Measurements from ENCODE around the gene COL4A1. TPM values are rescaled to one million over a fixed set of nuclear protein-coding genes. Genes with fewer than 3 reads are reported as not detected.
"Not testable (repeated sequence)": the region's sequence is repeated elsewhere in the genome, so short reads cannot be mapped to it uniquely, and the experiment has no call there.

Gene COL4A1
- total RNA-seq, 1 donor from 2014 or later = 105 TPM

- H4K20me1 ChIP-seq (ENCODE audit: low read depth); H3K79me2 ChIP-seq (ENCODE audit: low read depth); H3K9me3 ChIP-seq (ENCODE audit: low read depth); H3K4me2 ChIP-seq; H2AFZ ChIP-seq (replicated peaks); H3K36me3 Mint-ChIP-seq; H3K4me1 ChIP-seq; H3K27ac ChIP-seq; DNase-seq (ENCODE audit: low spot score); H3K27me3 Mint-ChIP-seq (ENCODE audit: insufficient read depth, low read depth); H3K27ac Mint-ChIP-seq; H3K36me3 ChIP-seq; H3K9ac ChIP-seq; H3K4me3 Mint-ChIP-seq; H3K9me3 Mint-ChIP-seq; H3K4me3 ChIP-seq: not testable (repeated sequence)
- H3K4me1 Mint-ChIP-seq = peaks cover 25% of the 10 kb centered on the region
- Histone ChIP-seq H3K27me3 (peaks cover 14% of the 10 kb centered on the region), H3F3A (ENCODE audit: low read depth) (peaks cover 16% of the 10 kb centered on the region)
- TF ChIP-seq CTCF (IDR thresholded peaks at IDR 0.05) = peak; percentile 61
Observed at GRCh38 chr13:110112379-110112778, 194.6 kb downstream of the COL4A1 start.

GRCh38 chr13:110110783-110111182 lies 196.2 kb downstream of the COL4A1 start:
- H3K9me3 Mint-ChIP-seq = no peaks in the 10 kb centered on the region
- no peaks in the 10 kb centered on the region for H3K36me3 ChIP-seq
- H3K27me3 ChIP-seq = peaks cover 11% of the 10 kb centered on the region
- H3K27ac ChIP-seq = no peak overlapping the region
- H3K9me3 ChIP-seq (ENCODE audit: low read depth) = no peaks in the 10 kb centered on the region
- no peak overlapping the region for H2AFZ ChIP-seq (replicated peaks)
- no peaks in the 10 kb centered on the region for H3K79me2 ChIP-seq (ENCODE audit: low read depth)
- no peak overlapping the region for H3K4me3 Mint-ChIP-seq
- no peak for DNase-seq (ENCODE audit: low spot score)
- H3K4me3 ChIP-seq = no peak overlapping the region
- H3K4me1 Mint-ChIP-seq = peaks cover 25% of the 10 kb centered on the region
- H3K27me3 Mint-ChIP-seq (ENCODE audit: insufficient read depth, low read depth) = peaks cover 4% of the 10 kb centered on the region
- peaks cover 9% of the 10 kb centered on the region for H3K4me1 ChIP-seq
- H4K20me1 ChIP-seq (ENCODE audit: low read depth) = no peaks in the 10 kb centered on the region
- TF ChIP-seq EZH2 (IDR thresholded peaks at IDR 0.05) (no peak), CTCF (IDR thresholded peaks at IDR 0.05) (no peak), EZH2phosphoT487 (IDR thresholded peaks at IDR 0.05) (no peak)
- H3K9ac ChIP-seq = no peak overlapping the region
- H3F3A ChIP-seq (ENCODE audit: low read depth) = peaks cover 16% of the 10 kb centered on the region
- no peaks in the 10 kb centered on the region for H3K36me3 Mint-ChIP-seq
- no peak overlapping the region for H3K4me2 ChIP-seq
- no peak overlapping the region for H3K27ac Mint-ChIP-seq

- Histone ChIP-seq H3K4me3 (no peak overlapping the region), H3K27me3 (peaks cover 2% of the 10 kb centered on the region), H3K9me3 (ENCODE audit: low read depth) (no peaks in the 10 kb centered on the region), H4K20me1 (ENCODE audit: low read depth) (no peaks in the 10 kb centered on the region), H2AFZ (replicated peaks) (peak overlapping the region; percentile 56), H3K9ac (no peak overlapping the region), H3K4me1 (peaks cover 9% of the 10 kb centered on the region), H3K36me3 (no peaks in the 10 kb centered on the region), H3F3A (ENCODE audit: low read depth) (peaks cover 16% of the 10 kb centered on the region), H3K4me2 (no peak overlapping the region), H3K79me2 (ENCODE audit: low read depth) (no peaks in the 10 kb centered on the region), H3K27ac (no peak overlapping the region)
- Mint-ChIP-seq H3K4me1 (peaks cover 25% of the 10 kb centered on the region), H3K36me3 (no peaks in the 10 kb centered on the region), H3K27me3 (ENCODE audit: insufficient read depth, low read depth) (peaks cover 5% of the 10 kb centered on the region), H3K9me3 (no peaks in the 10 kb centered on the region), H3K27ac (no peak overlapping the region), H3K4me3 (no peak overlapping the region)
- TF ChIP-seq EZH2 (IDR thresholded peaks at IDR 0.05) (no peak), CTCF (IDR thresholded peaks at IDR 0.05) (no peak), EZH2phosphoT487 (IDR thresholded peaks at IDR 0.05) (no peak)
- peak; percentile 52 for DNase-seq (ENCODE audit: low spot score)
Observed at GRCh38 chr13:110109910-110110309, 197.0 kb downstream of the COL4A1 start.

All from neural progenitor cell (in vitro differentiated cells).